Stimulated activated CD8-positive, alpha-beta memory T cell treated with anti-CD3 and anti-CD28 coated beads, Interleukin-7, amount 100 ng/mL, for 24 hours (primary cell): ENCODE measurements around the gene CRACDL.

Experiments
- DNase-seq: peaks from one replicate; pipeline ENCODE4 v3.0.0-alpha.2; 2020; ENCODE audit warnings: low read depth

The CRACDL gene

DNA sequence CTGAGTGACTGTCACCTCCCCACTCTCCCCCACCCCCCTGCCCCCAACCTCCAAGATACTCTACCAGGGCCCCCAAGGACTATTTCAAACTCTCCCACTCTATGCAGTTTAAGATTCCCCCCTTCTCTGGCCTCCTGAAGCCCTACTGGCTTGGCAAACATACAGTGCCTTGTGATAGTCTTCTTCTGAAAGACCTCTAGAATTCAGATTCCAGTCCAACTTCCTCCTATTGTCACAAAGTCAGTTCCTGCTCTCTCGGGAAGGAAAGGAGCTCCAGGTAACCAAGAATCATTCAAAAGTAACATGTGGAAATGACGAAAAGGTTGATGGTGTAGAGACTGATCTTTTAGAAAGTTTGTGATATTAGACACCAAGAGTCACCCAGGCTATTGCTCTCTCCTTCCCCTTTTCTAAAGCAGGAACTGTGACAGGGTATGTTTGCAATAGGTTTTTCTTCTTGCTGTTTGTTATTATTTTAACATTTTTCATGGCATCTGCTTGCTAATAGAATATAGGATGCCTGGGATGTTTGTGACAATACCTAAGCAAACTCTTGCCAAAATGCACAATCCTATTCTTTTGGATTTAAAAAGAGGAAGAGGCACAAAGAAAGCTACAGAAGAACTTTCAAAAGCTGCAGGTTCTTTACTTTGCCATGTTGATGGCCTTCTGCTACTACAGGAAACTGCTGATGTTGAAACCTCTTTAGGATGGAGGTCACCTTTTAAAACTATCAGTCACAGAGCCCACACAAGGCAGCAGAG is 111.6 kb downstream of the CRACDL start:
- no peak for DNase-seq

GRCh38 chr2:98823196-98824170 is 112.5 kb downstream of the CRACDL start:
- no peak for DNase-seq

GRCh38 chr2:98822301-98823164 is 113.5 kb downstream of the CRACDL start:
- DNase-seq: peak; percentile 28

DNA sequence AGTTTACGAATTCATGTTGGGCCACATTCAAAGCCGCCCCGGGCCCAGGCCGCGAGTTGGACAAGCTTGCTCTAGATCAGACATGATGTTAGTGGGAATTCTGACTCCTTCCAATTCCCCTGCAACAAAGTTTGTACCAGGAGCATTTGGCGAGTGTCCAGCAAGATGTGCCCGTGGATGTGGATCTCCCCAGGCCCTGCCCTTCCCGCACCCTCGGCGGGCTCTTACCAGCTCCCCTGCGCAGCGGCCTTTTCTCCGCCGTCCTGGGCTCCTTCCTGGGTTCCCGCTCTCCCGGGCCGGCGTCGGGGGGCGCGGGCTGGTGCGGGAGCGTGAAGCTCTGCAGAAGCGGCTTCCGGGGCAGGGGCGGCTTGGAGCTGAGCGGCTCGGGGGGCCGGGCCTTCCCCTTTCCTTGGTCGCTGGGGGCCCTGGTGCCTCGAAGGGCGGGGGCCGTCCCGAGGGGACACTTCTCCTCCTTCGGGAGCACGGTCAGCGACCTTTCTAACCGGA is 114.3 kb downstream of the CRACDL start:
- DNase-seq: no peak

GRCh38 chr2:98819231-98819766 is 116.7 kb downstream of the CRACDL start:
- DNase-seq: no peak

DNA sequence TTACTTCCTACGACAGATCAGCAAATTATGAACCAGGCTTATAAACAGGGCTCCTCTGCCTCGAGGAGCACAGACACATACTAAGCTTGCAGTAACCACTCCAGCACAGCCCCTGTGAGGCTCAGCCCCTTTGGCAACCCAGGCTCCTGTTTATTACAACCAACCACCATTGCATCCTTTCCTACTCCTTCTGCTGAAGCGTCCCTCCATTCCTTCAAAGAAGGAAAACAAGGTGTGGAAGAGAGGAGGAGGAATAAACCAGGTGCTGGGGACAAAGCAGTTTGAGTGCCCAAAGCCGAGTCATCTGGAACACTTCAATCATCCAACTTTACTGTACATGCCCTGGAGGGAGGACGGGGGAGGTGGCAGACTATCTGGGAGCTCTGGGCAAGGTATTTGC is 117.9 kb downstream of the CRACDL start:
- DNase-seq: no peak

DNA sequence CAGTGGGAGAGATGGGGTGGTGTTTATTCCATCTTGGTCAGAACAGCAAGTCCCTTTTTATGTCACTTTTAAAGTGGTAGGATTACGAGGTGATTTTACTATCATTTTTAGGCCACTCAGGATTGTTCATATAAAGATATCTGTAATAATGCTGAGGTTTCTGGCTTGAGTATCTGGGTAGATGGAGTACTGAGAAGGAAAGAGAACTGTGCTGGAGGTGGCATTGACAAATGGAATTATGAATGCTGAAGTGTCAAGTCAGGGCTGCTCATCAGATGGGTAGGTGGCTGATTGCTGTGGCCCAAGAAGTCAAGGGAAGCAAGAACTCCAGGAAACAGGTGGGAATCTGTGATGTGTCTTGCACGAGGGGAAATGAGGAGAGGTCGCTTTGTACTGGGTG is 119.7 kb downstream of the CRACDL start:
- DNase-seq: no peak

DNA sequence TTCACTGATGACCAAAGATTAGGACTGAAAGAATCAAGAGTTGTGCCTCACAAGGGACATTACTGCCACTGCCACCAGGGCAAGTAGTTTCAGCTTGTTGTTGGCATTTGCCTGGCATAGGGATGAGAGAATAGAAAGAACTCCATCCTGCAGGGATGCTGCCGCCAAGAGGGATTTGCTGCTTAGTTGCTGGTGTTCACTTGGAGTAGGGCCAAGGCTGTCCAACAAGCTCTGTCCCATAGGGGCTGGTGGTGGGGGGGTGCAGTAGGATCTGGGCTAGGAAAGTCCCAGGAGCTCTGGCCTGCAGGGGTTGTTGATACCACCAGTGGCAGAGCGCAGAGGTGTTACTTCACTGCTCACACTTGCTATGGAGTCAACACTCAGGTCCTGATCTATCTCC is 120.2 kb downstream of the CRACDL start:
- no peak for DNase-seq

- DNase-seq: no peak
Observed at GRCh38 chr2:98811766-98812165, 124.3 kb downstream of the CRACDL start.

GRCh38 chr2:98810588-98810928 is 125.5 kb downstream of the CRACDL start:
- no peak for DNase-seq

- DNase-seq: no peak
Observed at GRCh38 chr2:98809878-98810587, 126.0 kb downstream of the CRACDL start.

GRCh38 chr2:98809116-98809515 is 126.9 kb downstream of the CRACDL start:
- no peak for DNase-seq

DNA sequence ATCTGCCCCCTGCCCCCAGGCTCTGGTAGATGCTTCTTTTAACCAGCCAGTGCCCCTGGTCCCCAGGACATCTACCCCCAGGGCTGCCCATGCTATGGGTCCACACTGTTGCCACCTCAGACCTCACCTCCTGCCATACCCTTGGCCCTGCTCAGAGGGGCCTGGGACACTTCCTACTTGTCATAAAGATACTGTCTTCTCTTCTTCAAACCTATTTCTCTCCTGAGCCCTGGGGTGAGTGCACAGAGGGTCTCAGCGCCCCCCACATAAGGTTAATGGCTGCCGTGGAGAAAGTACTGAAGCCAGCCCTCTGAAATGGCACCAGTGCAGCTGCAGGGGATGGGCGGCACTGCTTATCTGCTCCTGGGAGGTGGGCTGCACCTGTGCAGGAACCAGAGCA is 127.5 kb downstream of the CRACDL start:
- no peak for DNase-seq

DNA sequence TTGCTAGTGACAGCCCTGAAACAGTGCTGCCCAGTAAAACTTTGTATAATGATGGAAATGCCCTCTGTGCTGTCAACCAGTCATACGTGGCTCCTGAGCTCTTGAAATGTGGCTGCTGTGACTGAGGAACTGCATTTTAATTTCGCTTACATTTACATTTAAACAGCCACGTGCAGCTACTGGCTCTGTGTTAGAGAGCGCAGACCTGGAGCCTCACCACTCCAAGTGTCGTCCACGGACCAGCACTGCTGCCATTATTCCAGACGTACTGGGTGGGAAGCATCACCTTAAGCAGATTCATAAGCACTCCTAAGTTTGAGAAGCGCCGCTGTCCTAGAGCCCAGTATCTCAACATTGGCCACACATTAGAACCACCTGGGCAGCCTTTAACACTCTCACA is 128.1 kb downstream of the CRACDL start:
- no peak for DNase-seq

GRCh38 chr2:98807221-98807620 is 128.8 kb downstream of the CRACDL start:
- DNase-seq: no peak

DNA sequence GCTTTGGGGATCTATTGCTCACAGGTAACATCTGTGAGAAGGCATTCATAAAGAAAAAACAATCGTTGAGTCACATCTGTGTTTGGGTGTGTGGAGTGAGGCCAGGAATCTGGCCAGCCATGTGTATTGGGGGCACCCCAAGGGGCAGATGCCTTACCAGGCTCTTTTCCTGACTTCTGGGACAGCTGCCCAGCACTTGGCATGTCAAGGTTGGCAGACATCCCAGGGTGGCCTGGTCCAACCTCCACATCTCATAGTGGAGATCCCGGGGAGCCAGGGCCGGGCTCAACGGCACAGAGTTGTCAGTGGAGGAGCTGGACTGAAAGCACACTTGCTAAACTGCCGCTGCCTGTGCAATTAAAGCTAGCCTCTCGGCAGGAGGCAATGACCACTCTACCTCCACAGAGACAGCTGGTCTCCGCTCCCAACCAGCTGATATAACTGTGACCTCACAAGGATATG is 129.8 kb downstream of the CRACDL start:
- no peak for DNase-seq

DNA sequence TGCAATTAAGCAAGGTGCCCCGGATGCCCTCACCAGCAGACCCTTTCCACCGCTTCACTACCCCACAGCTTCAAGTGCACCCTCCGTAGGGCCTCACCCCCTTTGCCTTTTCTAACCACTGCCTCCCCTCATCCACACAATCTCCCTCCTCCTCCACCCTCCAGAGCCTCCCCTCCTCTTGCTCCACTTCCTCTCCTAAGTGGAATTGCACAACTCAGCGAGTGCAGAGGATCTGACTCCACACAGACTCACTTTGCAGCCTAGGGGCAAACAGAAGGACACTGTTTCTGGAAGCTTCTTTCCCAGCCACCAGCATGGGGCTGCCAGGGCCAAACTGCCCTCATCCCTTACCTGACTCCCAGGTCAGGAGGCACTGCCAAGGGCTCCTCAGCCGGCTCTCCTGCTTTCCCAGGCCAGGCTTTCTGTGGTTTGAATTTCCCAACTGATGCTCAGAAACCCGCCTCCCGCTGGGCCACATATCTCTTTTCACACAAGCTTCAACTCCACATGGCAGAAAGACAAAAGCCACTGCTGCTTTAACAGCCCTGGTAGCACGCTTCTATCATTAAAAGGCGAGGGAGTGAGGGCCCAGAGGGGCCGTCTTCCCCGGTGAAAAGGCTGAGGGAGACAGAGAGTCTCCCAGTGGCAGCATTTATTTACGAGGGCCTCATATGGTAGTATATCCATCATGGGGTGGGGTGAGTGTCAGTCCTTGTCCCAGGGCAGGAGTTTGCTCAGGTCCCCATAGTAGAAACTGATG is 130.4 kb downstream of the CRACDL start:
- no peak for DNase-seq

DNA sequence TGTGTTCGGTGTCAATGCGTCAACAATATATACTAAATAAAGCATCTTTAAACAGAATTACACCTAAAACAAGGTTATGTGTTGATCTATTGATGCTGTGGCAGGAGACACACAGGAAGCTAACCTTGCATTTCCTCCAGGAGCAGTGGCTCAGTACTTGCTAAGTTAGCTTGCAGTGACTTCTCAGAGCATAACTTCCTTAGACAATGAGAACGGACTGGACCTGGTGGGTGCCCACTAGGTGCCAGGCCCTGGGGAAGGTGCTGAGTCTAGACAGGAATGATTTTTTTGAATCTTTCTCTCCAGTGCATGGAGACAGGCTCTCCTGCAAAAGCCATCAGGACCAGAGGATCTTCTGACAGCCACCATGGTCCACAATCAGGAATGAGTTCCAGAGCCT is 131.3 kb downstream of the CRACDL start:
- no peak for DNase-seq

DNA sequence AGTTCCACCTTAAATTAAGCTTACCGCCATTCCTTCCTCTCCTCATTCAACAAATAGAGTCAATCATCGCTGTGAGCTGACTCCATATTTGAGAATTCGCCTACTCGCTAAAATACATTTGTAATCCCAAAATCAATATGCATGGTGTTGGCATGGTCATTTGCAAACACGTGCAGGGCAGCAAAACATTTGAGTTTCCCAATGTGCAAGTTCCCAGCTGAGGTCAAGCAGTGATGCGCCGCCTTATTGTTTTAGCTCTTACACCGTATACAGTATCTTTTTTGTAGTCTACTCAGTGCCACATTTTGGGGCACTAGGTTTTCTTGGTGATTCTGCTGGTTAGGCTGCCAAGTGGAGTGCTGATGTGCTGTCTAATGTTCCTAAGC is 131.8 kb downstream of the CRACDL start:
- no peak for DNase-seq
